ENCODE data around the gene GABRA1. TPM values are rescaled to one million over a fixed set of nuclear protein-coding genes. Genes with fewer than 3 reads are reported as not detected.

GABRA1 gene
- polyA plus RNA-seq (2012; ENCODE audit: insufficient read depth, insufficient read length, low read depth): 0.77 TPM

DNA sequence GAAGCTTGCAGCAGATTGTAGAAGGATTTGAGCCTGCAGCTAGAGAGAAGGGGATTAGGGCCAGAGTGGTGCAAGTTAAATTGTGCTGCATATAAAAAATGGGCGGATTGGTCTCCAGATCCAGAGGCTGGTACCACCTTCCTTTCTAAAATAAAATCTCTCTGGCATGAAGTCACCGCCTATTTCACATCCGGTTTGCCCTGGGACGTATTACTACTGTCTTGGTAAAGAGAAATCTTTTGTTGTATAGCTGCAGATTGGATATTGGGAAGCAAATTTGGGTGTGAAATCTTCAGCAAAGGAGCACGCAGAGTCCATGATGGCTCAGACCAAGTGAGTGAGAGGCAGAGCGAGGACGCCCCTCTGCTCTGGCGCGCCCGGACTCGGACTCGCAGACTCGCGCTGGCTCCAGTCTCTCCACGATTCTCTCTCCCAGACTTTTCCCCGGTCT, at the start of gene GABRA1:
Gene GABRA1 (plus strand): TSS at position 180 of the 451 bp plus-strand sequence. CDS start 2,691 bp downstream, outside the sequence.
- Histone ChIP-seq H3K9me3 (no peaks in the 10 kb centered on the region), H3K27me3 (no peaks in the 10 kb centered on the region), H3K36me3 (no peaks in the 10 kb centered on the region), H3K4me3 (ENCODE audit: low read depth, low read length) (peak within 1 kb of the TSS; percentile 72), H3K4me1 (peaks cover 7% of the 10 kb centered on the region; the same call in 1 of the 2 replicates)
- peak; percentile 65 for DNase-seq
- TF ChIP-seq, protein P1, sequence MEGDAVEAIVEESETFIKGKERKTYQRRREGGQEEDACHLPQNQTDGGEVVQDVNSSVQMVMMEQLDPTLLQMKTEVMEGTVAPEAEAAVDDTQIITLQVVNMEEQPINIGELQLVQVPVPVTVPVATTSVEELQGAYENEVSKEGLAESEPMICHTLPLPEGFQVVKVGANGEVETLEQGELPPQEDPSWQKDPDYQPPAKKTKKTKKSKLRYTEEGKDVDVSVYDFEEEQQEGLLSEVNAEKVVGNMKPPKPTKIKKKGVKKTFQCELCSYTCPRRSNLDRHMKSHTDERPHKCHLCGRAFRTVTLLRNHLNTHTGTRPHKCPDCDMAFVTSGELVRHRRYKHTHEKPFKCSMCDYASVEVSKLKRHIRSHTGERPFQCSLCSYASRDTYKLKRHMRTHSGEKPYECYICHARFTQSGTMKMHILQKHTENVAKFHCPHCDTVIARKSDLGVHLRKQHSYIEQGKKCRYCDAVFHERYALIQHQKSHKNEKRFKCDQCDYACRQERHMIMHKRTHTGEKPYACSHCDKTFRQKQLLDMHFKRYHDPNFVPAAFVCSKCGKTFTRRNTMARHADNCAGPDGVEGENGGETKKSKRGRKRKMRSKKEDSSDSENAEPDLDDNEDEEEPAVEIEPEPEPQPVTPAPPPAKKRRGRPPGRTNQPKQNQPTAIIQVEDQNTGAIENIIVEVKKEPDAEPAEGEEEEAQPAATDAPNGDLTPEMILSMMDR (IDR thresholded peaks at IDR 0.05; ENCODE audit: low read depth, low read length): no peak

DNA sequence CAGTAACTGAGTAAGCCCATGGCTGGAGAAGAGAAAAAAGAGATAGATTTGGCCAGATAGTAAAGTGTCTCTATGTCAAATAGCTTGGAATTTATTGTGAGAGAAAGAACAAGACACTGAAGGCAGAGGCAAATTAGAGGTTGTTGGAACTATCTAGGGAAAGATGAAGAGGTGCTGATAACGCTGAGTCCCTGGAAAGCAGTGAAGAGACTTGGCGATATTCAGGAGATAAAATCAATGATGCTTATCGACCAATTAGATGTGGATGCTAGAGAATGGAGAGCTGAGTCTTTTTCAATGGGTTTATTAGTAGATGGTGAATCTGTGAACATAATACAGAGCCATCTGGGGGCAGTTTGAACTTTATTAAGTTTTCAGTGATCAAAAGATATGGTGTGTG, 48.6 kb upstream of the GABRA1 start:
- TF ChIP-seq, protein P1 (IDR thresholded peaks at IDR 0.05; ENCODE audit: low read depth, low read length): no peak
- Histone ChIP-seq H3K4me1 (no peaks in the 10 kb centered on the region; the same call in 1 of the 2 replicates), H3K27me3 (peaks cover 8% of the 10 kb centered on the region; the same call in 1 of the 2 replicates), H3K36me3 (no peaks in the 10 kb centered on the region), H3K9me3 (no peaks in the 10 kb centered on the region), H3K4me3 (ENCODE audit: low read depth, low read length) (no peak overlapping the region)
- no peak for DNase-seq

DNA sequence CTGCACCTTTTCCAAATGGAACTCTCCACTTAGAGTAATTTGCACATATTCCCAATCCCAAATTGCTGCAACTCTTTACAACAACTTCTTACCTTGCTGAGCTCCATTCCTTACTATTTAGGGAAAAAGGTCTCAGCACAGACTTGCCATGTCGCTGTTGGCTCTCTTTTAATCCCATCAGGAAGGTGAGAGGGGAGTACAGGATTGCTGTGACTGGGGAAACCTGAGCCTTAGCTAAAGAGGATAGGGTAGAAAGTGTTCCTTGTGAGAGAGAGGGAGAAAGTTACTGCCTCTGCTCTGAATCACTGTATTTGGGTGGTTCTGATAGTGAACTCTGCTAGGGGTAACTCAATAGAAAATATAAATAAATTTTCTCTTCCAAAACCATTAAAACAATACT, 43.7 kb upstream of the GABRA1 start:
- no peak for DNase-seq
- H3K36me3 ChIP-seq: no peaks in the 10 kb centered on the region
- H3K9me3 ChIP-seq: no peaks in the 10 kb centered on the region
- H3K4me1 ChIP-seq: no peaks in the 10 kb centered on the region; the same call in 1 of the 2 replicates
- TF ChIP-seq, protein P1 (IDR thresholded peaks at IDR 0.05; ENCODE audit: low read depth, low read length): no peak
- no peak overlapping the region for H3K4me3 ChIP-seq (ENCODE audit: low read depth, low read length)
- H3K27me3 ChIP-seq: no peaks in the 10 kb centered on the region

DNA sequence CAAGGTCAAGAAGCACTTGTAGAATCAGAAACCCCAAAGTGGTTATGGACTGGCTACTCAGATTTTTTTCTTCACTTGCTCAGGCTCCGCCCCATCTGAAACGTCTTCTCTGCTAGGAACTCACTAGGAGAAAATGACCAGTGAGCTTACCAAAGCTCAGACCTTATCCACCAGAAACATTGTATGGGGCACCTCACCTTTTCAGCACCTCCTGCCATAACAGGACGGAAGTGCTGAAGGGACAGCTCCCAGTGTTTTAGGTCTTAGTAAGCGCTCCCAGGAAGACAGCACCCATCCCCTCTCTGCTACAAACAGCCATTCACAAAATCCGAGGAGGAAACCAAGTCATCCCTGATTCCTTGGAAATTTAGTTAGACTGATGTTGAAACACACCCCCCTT, 1.2 kb upstream of the GABRA1 start:
- H3K4me3 ChIP-seq (ENCODE audit: low read depth, low read length): peak overlapping the region; percentile 72; the same call in 1 of the 2 replicates
- H3K27me3 ChIP-seq: no peaks in the 10 kb centered on the region
- no peaks in the 10 kb centered on the region; the same call in 1 of the 2 replicates for H3K4me1 ChIP-seq
- no peak for DNase-seq
- no peaks in the 10 kb centered on the region for H3K36me3 ChIP-seq
- H3K9me3 ChIP-seq: no peaks in the 10 kb centered on the region
- TF ChIP-seq, protein P1 (IDR thresholded peaks at IDR 0.05; ENCODE audit: low read depth, low read length): no peak

DNA sequence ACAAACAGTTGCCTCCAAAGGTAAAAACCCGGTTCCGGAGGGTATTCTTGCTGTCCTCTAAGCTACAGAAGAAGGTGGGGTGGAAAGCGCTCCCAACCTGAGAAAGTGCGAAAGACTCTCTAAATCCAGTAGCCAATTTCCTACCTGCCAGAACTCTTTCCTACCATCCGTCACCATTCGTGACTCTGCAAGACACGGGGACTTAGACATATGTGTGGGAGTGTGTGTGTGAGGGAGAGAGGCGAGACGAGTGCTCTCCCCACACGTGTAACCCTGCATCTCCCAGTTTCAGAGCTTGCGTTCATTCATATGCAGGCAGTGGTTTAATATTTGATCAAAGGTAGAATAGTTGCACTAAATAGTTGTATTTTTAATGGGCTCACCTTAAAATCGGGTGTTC, 473 bp upstream of the GABRA1 start:
- Histone ChIP-seq H3K4me3 (ENCODE audit: low read depth, low read length) (peak overlapping the region; percentile 72), H3K4me1 (peaks cover 6% of the 10 kb centered on the region; the same call in 1 of the 2 replicates), H3K27me3 (no peaks in the 10 kb centered on the region), H3K36me3 (no peaks in the 10 kb centered on the region), H3K9me3 (no peaks in the 10 kb centered on the region)
- no peak for DNase-seq
- TF ChIP-seq, protein P1 (IDR thresholded peaks at IDR 0.05; ENCODE audit: low read depth, low read length): no peak

DNA sequence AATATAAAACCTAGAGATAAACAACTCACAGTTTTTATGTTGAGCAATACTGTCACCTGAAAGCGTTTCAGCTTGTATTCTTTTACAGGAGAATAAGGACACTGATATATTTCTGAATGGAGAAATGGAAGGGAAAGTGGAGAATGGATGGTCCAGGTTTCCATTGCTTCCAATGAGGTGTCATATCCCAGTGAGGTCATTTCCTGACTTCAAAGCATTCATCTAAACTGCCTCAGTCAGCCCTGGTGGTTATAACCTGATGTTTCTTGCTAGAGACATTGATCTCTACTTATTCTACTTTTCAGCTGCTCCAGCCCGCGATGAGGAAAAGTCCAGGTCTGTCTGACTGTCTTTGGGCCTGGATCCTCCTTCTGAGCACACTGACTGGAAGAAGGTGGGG, 2.6 kb downstream of the GABRA1 start:
- Histone ChIP-seq H3K4me3 (ENCODE audit: low read depth, low read length) (no peak overlapping the region), H3K36me3 (no peaks in the 10 kb centered on the region), H3K9me3 (no peaks in the 10 kb centered on the region), H3K27me3 (no peaks in the 10 kb centered on the region), H3K4me1 (peaks cover 17% of the 10 kb centered on the region)
- DNase-seq: no peak
- TF ChIP-seq, protein P1 (IDR thresholded peaks at IDR 0.05; ENCODE audit: low read depth, low read length): no peak
